MM.1S (cell line): ENCODE results near the gene AGBL4.

Source experiments
- EZH2 ChIP-seq: fragments of 300-600 bp; sonication (generic); optimal IDR thresholded peaks from 2 replicates; pipeline ENCODE3; 2017; ENCODE audit warnings: low read depth, mild to moderate bottlenecking, antibody characterized with exemption, low read length, mixed read lengths
- TF ChIP-seq, protein P1 (sequence below): fragments of 300-600 bp; sonication (generic); IDR thresholded peaks from 2 replicates; pipeline ENCODE4 v1.5.1; 2016; ENCODE audit warnings: antibody characterized with exemption, low read length, mixed read lengths

DNA sequence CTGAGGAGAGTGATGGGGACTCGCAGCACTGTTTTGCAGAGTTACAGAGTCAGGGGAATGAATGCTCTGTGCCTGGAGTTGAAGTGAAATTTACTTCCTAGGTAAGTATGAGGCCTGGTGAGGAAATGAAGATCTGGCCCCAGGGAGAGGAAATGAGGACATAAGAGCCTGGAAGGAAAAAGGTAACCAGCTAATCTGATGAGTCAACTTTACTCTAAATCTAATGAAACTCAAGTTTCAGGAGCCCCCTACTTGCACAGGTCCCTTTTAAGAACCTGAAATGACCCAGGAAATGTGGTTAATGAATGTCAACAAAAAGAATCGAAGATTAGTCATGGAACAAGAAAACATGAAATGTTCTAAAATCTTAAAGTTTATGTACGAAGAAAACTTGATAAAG, 599.0 kb downstream of the AGBL4 start:
- TF ChIP-seq, protein P1, sequence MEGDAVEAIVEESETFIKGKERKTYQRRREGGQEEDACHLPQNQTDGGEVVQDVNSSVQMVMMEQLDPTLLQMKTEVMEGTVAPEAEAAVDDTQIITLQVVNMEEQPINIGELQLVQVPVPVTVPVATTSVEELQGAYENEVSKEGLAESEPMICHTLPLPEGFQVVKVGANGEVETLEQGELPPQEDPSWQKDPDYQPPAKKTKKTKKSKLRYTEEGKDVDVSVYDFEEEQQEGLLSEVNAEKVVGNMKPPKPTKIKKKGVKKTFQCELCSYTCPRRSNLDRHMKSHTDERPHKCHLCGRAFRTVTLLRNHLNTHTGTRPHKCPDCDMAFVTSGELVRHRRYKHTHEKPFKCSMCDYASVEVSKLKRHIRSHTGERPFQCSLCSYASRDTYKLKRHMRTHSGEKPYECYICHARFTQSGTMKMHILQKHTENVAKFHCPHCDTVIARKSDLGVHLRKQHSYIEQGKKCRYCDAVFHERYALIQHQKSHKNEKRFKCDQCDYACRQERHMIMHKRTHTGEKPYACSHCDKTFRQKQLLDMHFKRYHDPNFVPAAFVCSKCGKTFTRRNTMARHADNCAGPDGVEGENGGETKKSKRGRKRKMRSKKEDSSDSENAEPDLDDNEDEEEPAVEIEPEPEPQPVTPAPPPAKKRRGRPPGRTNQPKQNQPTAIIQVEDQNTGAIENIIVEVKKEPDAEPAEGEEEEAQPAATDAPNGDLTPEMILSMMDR = no peak
- TF ChIP-seq EZH2 = no peak
